K562 (cell line): ENCODE results near the gene ARHGEF26. TPM values are rescaled to one million over a fixed set of nuclear protein-coding genes. Genes with fewer than 3 reads are reported as not detected.

Source experiments
- ATAC-seq: fragments of 200-7000 bp; cut with Tn5 transposase; 3 replicates; pipeline ENCODE4 v1.9.1; 2020; ENCODE audit warnings: moderate library complexity
- BruUV-seq: library from RNA; stranded (reverse); fragments of 400-500 nt; replicated peaks from 2 replicates; lab custom pipeline; 2021; lab: Mats Ljungman, UMichigan
- CTCF ChIA-PET: fragments of 300-600 bp; formaldehyde crosslinking; extraction: SDS; loops from one replicate; lab custom pipeline; 2021; ENCODE audit warnings: low intra/inter-chr PET ratio; lab: Yijun Ruan, JAX
- POLR2A ChIA-PET: fragments of 300-600, 350-650 bp; sonication (Branson Sonifier 250); formaldehyde crosslinking; extraction: SDS; loops from one replicate; lab custom pipeline; 2021; ENCODE audit warnings: antibody characterized with exemption, inconsistent platforms; lab: Yijun Ruan, JAX
- DNase-seq, 4 experiments: peaks; one replicate each; pipeline versions ENCODE4 v3.0.0 to v3.0.0-alpha.2; 2011 to 2018; ENCODE audit warnings: low spot score in 3 of 4, mixed read lengths in 3 of 4; ENCODE audit errors: extremely low read depth in 1 of 4
- FAIRE-seq: peaks from 2 replicates; lab custom pipeline; 2011; peaks lifted over from hg19 to GRCh38; lab: Jason Lieb, UNC
- H2AFZ ChIP-seq: 2 replicates; pipeline ENCODE4 v1.6.0; 2011; ENCODE audit warnings: low read depth, low read length, control low read depth, inconsistent platforms
- H3K27ac ChIP-seq: fragments of 200-600 bp; 3 replicates; pipeline ENCODE4 v1.8.0; 2011; ENCODE audit warnings: low read depth, mild to moderate bottlenecking, control low read depth, inconsistent platforms, low read length, moderate library complexity, mixed read lengths; ENCODE audit errors: extremely low read depth
- H3K27me3 ChIP-seq, 2 experiments: fragments of 300-600 bp in 1 of 2; 2 replicates in 1 of 2; 3 replicates in 1 of 2; pipeline versions ENCODE4 v1.6.0 to v1.8.0; 2011; ENCODE audit warnings: inconsistent platforms in 2 of 2, low read length in 2 of 2, mild to moderate bottlenecking in 1 of 2, mixed read lengths in 1 of 2, moderate library complexity in 1 of 2; ENCODE audit not compliant: control insufficient read depth in 2 of 2, insufficient read depth in 2 of 2
- H3K36me3 ChIP-seq: fragments of 300-600 bp; 3 replicates; pipeline ENCODE4 v1.8.0; 2011; ENCODE audit warnings: mild to moderate bottlenecking, low read length, inconsistent platforms; ENCODE audit not compliant: control insufficient read depth, insufficient read depth
- H3K4me1 ChIP-seq, 2 experiments: fragments of 200-600 bp in 1 of 2; replicated peaks in 1 of 2; 2 replicates in 1 of 2; 3 replicates in 1 of 2; pipeline versions ENCODE4 v1.5.1 to v1.8.0; 2011; ENCODE audit warnings: inconsistent platforms in 2 of 2, low read length in 2 of 2, mild to moderate bottlenecking in 1 of 2, mixed read lengths in 1 of 2, moderate library complexity in 1 of 2; ENCODE audit not compliant: control insufficient read depth in 2 of 2, insufficient read depth in 2 of 2
- H3K4me2 ChIP-seq: 2 replicates; pipeline ENCODE4 v1.6.1; 2011; ENCODE audit warnings: low read length, control low read depth, inconsistent platforms, mixed read lengths; ENCODE audit not compliant: insufficient read depth
- H3K4me3 ChIP-seq: fragments of 200-600 bp; sonication (generic), shearing (Covaris generic); 2 replicates; pipeline ENCODE4 v1.5.1; 2016; ENCODE audit warnings: control low read depth, inconsistent platforms
- H3K79me2 ChIP-seq: fragments of 200-600 bp; 3 replicates; pipeline ENCODE4 v1.8.0; 2011; ENCODE audit warnings: low read length, inconsistent platforms; ENCODE audit not compliant: control insufficient read depth, insufficient read depth
- H3K9ac ChIP-seq, 2 experiments: 2 replicates each; pipeline versions ENCODE4 v1.6.0 to v1.6.1; 2011; ENCODE audit warnings: low read depth in 2 of 2, low read length in 2 of 2, control low read depth in 1 of 2, inconsistent platforms in 1 of 2, mild to moderate bottlenecking in 1 of 2, mixed read lengths in 1 of 2; ENCODE audit not compliant: insufficient read depth in 1 of 2
- H3K9me1 ChIP-seq: one replicate; pipeline ENCODE4 v1.6.0; 2011; ENCODE audit warnings: inconsistent platforms, mild to moderate bottlenecking, low read length, moderate library complexity; ENCODE audit not compliant: control insufficient read depth, insufficient read depth
- H3K9me3 ChIP-seq: replicated peaks from 2 replicates; pipeline ENCODE4 v1.5.1; 2011; ENCODE audit warnings: low read depth, low read length, inconsistent platforms; ENCODE audit not compliant: control insufficient read depth, insufficient read depth
- H4K20me1 ChIP-seq: replicated peaks from 2 replicates; pipeline ENCODE4 v1.6.1; 2011; ENCODE audit warnings: low read length, inconsistent platforms, mixed read lengths; ENCODE audit not compliant: control insufficient read depth, insufficient read depth
- HIVEP1 ChIP-seq: fragments of 250-450 bp; sonication (Bioruptor Pico); IDR thresholded peaks from 2 replicates; pipeline ENCODE4 v1.4.0; 2020; ENCODE audit warnings: mild to moderate bottlenecking
- PRPF4 ChIP-seq: fragments of 200-400 bp; formaldehyde crosslinking; IDR thresholded peaks from one replicate; pipeline ENCODE4 v1.6.1; 2017; ENCODE audit warnings: low read length, low read depth, mild to moderate bottlenecking; ENCODE audit not compliant: insufficient read depth, poor library complexity, severe bottlenecking
- SRSF1 ChIP-seq: fragments of 200-400 bp; formaldehyde crosslinking; IDR thresholded peaks from 2 replicates; pipeline ENCODE4 v1.6.1; 2017; ENCODE audit warnings: mild to moderate bottlenecking, low read depth, low read length, moderate library complexity
- STAT5A ChIP-seq: IDR thresholded peaks from 2 replicates; pipeline ENCODE4 v1.6.1; 2012; ENCODE audit warnings: low read length, inconsistent platforms, borderline replicate concordance
- SUPT5H ChIP-seq: fragments of 450-650 bp; IDR thresholded peaks from 2 replicates; pipeline ENCODE4 v1.6.1; 2016
- ZNF445 ChIP-seq: fragments of 250-450 bp; sonication (Bioruptor Pico); IDR thresholded peaks from 2 replicates; pipeline ENCODE4 v1.4.0; 2020; ENCODE audit warnings: low read depth, mild to moderate bottlenecking, moderate library complexity
- WGBS: fragments of 100-300 bp; shearing (Covaris generic); methylation state at CpG from one replicate; pipeline ENCODE4 v1.1.6; 2016; ENCODE audit warnings: low coverage, mixed read lengths; ENCODE audit not compliant: insufficient coverage; ENCODE audit errors: missing lambda C conversion rate; 5-methylcytosine and 5-hydroxymethylcytosine counted together
- in situ Hi-C: fragments of 300-500 bp; cut with MboI; formaldehyde crosslinking; loops from 4 replicates; pipeline ENCODE4 v1.15.0; 2018; ENCODE audit warnings: inconsistent platforms, mixed read lengths
- intact Hi-C: fragments of 100-400 bp; cut with micrococcal nuclease; formaldehyde crosslinking; loops from 2 replicates; pipeline ENCODE4 v1.14.2; 2022
- polyA plus RNA-seq, 8 experiments: library from polyadenylated mRNA; depleted of rRNA in 4 of 8; stranded (reverse) in 5 of 8; unstranded in 3 of 8; fragments of >200 nt; fragmentation: Nextera tagmentation in 2 of 8; fragmentation: Illumina TruSeq in 1 of 8; extraction: Ambion mirVana in 2 of 8; extraction: Trizol in 1 of 8; gene quantifications; 2 replicates each; pipeline versions ENCODE4 v1.2.1 to v1.2.3, GENCODE V29; 2011 to 2014; ENCODE audit warnings: inconsistent platforms in 1 of 8, missing spikeins in 1 of 8
- total RNA-seq, 7 experiments: library from RNA; depleted of rRNA in 6 of 7; stranded (reverse); fragments of >200 nt in 6 of 7; fragmentation: Illumina TruSeq in 2 of 7; extraction: Trizol in 2 of 7; gene quantifications; 2 replicates each; pipeline versions ENCODE4 v1.2.1 to v1.2.3, GENCODE V29; 2011 to 2021; ENCODE audit warnings: low replicate concordance in 1 of 7
- TF ChIP-seq, protein P1 (sequence below): sonication (generic); formaldehyde crosslinking; IDR thresholded peaks from 2 replicates; pipeline ENCODE4 v1.9.0; 2022; ENCODE audit warnings: mild to moderate bottlenecking, missing genetic modification reagents
- TF ChIP-seq, protein P2 (sequence below): sonication (generic); formaldehyde crosslinking; IDR thresholded peaks from 2 replicates; pipeline ENCODE4 v1.8.0; 2022; ENCODE audit warnings: mild to moderate bottlenecking, missing genetic modification reagents
- TF ChIP-seq, protein P3 (sequence below), 2 experiments: IDR thresholded peaks in 1 of 2; conservative IDR thresholded peaks in 1 of 2; 2 replicates each; pipeline ENCODE4 v1.6.1; 2016; ENCODE audit warnings: low read depth in 2 of 2, mild to moderate bottlenecking in 1 of 2, missing compliant biosample characterization in 1 of 2, missing genetic modification characterization in 1 of 2, moderate library complexity in 1 of 2

ARHGEF26 gene
- total and polyA plus RNA-seq, 9 of the 15 experiments (the other 6 are each of a cell fraction or from before 2014, with no cell fraction given): 0.01 to 0.11 (median 0.04) TPM; not detected in 2

DNA sequence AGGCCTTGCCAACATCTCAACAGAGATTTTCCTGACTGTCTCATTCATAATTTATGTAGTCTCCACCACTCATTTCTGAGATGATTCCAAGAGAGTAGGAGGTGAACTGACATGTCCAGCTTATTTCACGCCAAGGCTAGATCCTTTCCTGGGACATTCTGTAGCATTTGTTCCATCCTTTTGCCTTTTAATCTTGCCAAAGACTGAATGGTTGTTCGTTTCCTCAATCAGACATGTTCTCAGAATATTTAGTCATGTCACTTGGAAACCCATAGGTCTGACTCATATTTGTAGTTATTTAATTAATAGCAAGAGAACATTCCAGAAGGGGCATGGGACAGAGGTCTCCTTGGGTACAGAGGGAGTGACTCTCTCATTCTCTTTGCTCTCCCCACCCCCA lies 122.2 kb downstream of the ARHGEF26 start:
- Histone ChIP-seq H3K9me3 (no peaks in the 10 kb centered on the region), H2AFZ (no peak overlapping the region), H3K4me1 (no peaks in the 10 kb centered on the region), H3K9me1 (no peaks in the 10 kb centered on the region), H3K27ac (no peak overlapping the region), H4K20me1 (no peaks in the 10 kb centered on the region), H3K79me2 (no peaks in the 10 kb centered on the region), H3K36me3 (no peaks in the 10 kb centered on the region), H3K4me3 (no peak overlapping the region), H3K27me3 (no peaks in the 10 kb centered on the region; a peak in 2 of 5 replicates), H3K9ac (no peak overlapping the region), H3K4me2 (no peak overlapping the region)
- ChIA-PET POLR2A (no interaction called here), CTCF (no interaction called here)
- TF ChIP-seq, protein P1, sequence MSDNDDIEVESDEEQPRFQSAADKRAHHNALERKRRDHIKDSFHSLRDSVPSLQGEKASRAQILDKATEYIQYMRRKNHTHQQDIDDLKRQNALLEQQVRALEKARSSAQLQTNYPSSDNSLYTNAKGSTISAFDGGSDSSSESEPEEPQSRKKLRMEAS (CRISPR knock-in tag): no peak
- no peak for ATAC-seq
- intact Hi-C loops: no loop called here
- BruUV-seq: no TSS peak
- FAIRE-seq: no peak
- no peak for DNase-seq
- WGBS: 0% methylated on average over 2 of the region's 2 CpGs
- in situ Hi-C loops: no loop called here

DNA sequence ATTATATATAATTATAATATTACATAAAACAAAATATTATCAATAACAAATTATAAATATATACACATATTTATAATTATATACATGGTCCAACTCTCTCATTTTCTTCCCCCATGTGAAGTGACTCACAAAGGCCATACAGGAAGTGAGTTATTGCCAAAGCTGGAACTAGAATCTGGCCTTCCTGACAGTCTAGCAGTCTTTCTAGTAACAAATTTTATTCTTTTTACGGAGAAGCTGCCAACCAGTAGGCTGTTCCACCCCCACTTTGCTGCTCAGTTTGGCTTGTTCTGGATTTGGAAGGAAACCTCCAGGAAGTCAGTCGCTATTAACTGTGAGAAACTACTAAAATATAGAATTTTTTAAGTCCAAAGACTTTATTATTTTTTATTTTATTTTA lies 123.5 kb downstream of the ARHGEF26 start:
- in situ Hi-C loops: no loop called here
- FAIRE-seq (no peak), ATAC-seq (no peak), DNase-seq (no peak)
- ChIA-PET CTCF (no interaction called here), POLR2A (no interaction called here)
- H3K9me3 ChIP-seq: no peaks in the 10 kb centered on the region
- no peak overlapping the region for H3K27ac ChIP-seq
- H3K36me3 ChIP-seq: no peaks in the 10 kb centered on the region
- no TSS peak for BruUV-seq
- intact Hi-C loops: no loop called here
- no peak overlapping the region for H3K4me2 ChIP-seq
- no peaks in the 10 kb centered on the region for H3K9me1 ChIP-seq
- 3% methylated on average over 2 of the region's 2 CpGs for WGBS
- H3K79me2 ChIP-seq: no peaks in the 10 kb centered on the region
- no peak overlapping the region for H3K4me3 ChIP-seq
- no peaks in the 10 kb centered on the region for H4K20me1 ChIP-seq
- H3K9ac ChIP-seq: no peak overlapping the region
- H2AFZ ChIP-seq: no peak overlapping the region
- H3K4me1 ChIP-seq: no peaks in the 10 kb centered on the region
- H3K27me3 ChIP-seq: no peaks in the 10 kb centered on the region; a peak in 1 of 5 replicates
- TF ChIP-seq STAT5A (no peak), SUPT5H (no peak), SRSF1 (no peak), PRPF4 (no peak), HIVEP1 (no peak), ZNF445 (CRISPR knock-in tag) (no peak)
- TF ChIP-seq, protein P2, sequence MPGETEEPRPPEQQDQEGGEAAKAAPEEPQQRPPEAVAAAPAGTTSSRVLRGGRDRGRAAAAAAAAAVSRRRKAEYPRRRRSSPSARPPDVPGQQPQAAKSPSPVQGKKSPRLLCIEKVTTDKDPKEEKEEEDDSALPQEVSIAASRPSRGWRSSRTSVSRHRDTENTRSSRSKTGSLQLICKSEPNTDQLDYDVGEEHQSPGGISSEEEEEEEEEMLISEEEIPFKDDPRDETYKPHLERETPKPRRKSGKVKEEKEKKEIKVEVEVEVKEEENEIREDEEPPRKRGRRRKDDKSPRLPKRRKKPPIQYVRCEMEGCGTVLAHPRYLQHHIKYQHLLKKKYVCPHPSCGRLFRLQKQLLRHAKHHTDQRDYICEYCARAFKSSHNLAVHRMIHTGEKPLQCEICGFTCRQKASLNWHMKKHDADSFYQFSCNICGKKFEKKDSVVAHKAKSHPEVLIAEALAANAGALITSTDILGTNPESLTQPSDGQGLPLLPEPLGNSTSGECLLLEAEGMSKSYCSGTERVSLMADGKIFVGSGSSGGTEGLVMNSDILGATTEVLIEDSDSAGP: no peak
- TF ChIP-seq, protein P3, sequence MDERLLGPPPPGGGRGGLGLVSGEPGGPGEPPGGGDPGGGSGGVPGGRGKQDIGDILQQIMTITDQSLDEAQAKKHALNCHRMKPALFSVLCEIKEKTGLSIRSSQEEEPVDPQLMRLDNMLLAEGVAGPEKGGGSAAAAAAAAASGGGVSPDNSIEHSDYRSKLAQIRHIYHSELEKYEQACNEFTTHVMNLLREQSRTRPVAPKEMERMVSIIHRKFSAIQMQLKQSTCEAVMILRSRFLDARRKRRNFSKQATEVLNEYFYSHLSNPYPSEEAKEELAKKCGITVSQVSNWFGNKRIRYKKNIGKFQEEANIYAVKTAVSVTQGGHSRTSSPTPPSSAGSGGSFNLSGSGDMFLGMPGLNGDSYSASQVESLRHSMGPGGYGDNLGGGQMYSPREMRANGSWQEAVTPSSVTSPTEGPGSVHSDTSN (CRISPR knock-in tag; IDR thresholded peaks at IDR 0.05; ENCODE audit: low read depth): no peak
- TF ChIP-seq, protein P3 (tag; conservative IDR thresholded peaks at IDR 0.05; ENCODE audit: low read depth): no peak
